ENCODE measurements around the gene RAD21L1.
"Not testable (repeated sequence)": the region's sequence is repeated elsewhere in the genome, so short reads cannot be mapped to it uniquely, and the experiment has no call there.

Gene RAD21L1

DNA sequence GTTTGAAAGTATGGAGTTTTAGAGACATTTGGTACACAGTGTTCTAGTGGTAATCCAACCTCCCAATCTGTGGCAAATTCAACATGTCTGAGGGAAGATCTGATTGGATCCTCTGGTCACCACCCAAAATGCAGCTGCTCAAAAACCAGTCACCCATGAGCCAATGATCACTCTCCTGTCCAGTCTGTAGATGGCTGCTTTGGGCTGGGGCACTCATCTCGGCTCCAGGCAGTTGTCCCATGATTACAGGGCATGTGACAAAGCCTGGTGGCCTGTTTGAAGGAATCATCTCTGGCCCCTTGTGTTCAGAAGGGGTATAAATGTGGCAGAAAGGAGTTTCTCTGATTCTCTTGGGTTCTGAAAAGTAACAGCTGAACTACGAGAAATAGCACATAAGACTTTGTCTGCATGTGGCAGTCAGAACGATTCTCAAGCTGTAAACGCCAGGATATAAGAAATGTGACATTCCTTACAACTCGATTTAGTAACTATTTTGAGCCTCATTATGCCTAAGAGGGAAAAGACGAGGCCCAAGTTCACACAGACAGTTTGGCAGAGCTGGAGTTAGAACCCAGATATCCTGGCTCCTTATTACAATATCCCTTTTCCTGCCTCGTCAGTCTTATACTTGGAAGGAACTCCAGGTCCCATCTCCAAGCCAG lies 26.5 kb upstream of the RAD21L1 start:
- DNase-seq (ENCODE audit: low read depth in 3 of 3) = no peak

DNA sequence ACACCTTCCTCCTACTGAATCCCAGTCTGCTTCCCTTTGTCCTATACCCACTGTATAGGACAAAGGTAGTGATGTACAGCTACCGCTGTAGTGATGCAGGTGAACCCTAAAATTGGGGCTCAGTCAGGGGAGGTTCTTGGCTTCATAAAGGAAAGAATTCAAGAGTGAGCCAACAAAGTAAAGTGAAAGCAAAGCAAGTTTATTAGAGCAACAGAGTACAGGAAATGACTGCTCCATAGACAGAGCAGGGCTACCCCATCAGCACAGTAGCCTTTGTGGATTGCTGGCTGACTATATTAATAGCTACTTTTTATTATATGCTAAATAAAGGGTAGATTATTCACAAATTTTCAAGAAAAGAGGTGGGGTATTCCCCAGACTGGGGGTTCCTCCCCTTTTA lies 25.9 kb upstream of the RAD21L1 start:
- DNase-seq (ENCODE audit: low read depth in 3 of 3) = no peak

DNA sequence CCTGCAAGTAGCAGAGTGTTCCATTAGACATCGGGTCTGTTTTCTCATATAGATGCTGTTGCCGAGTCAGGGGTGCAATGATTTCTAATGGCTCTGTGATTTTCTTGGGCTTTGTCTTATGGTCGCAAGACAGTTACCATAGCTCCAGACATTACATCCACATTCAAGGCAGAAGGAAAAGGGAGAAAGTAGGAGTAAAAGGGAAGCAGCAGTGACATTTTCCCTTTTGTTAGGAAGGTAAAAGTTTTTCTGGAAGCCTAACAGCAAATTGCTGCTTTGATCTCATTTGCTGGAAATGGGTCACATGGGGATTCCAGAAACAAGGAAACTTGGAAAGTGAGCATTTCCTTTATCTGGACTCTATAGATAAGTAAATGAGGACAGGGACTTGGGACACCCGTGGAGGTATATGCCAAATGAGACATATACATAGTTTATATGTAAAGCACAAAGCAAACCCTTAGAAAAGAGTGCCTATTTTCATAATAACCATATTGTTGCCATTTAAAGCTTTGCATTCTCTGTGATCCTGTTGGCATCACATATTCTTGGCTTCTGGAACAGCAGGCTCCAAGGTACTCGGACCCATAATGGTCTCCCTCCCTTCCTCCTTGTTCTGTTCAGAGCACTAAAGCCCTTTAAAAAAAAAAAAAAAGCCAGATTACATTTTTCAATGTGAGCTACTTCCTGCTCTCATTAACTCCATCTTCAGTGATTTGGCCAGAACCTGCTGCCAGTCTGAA lies 22.9 kb upstream of the RAD21L1 start, which contains the start of gene C20orf202:
TSS of gene C20orf202 (plus strand) at position 693 of the 743 bp plus-strand sequence. CDS start 132 bp downstream, outside the sequence.
- no peak for DNase-seq (ENCODE audit: low read depth in 3 of 3)

DNA sequence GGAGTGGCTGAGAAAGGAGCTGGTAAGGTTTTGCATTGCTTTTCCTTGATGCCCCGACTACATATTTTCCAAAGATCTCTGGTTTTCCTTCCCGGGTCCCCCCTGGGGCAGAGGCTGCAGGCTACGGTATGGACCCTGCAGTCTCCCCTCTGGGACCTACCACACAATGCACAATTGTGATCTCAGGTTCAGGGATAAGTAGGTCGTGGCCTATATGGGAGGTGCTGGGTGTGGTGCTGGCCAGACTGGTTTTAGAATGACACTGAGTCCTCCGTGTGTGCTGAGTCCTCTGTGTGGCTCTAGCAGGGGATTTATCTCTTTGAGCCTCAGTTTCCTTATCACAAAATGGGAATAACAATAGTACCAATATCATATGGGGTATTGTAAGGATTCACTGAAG lies 22.2 kb upstream of the RAD21L1 start:
- DNase-seq (ENCODE audit: low read depth in 3 of 3) = no peak

DNA sequence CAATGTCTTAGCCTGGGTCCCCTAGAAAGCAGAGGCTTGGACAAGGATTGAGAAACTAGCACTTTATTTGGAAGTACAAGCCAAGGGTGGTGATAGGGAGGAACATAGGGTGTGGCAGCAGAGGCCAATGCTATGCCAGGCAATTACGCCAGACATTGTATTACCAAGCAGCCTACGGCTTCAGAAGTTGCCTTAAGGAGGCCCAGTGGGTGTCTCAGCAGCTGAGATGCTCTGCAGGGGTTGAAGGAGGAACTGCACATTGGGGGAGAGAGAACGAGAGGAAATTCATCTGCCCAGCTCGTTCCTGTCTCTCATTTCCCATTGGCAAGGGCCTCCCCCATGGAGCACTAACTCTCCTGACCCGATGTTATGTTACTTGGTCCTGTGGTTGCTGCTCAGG lies 21.7 kb upstream of the RAD21L1 start:
- no peak for DNase-seq (ENCODE audit: low read depth in 3 of 3)

DNA sequence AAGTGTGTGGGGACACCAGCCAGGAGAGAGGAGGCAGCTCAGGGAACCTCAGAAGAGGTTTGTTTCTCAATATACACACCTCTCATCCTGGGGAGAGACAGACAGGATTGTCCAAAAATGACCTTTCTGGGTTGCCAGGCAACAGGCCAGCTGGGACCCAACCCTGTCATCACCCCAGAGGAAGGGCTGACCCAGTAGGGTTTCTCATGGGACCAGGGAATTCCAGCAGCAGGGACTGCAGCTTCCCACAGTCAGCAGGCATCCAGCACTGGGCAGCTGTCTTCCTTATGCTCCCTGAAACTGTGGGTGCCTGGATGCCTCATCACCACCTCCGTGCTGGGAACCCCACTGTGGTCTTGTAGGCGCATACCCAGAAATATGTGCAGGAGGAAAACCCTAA lies 21.3 kb upstream of the RAD21L1 start:
- no peak for DNase-seq (ENCODE audit: low read depth in 3 of 3)

DNA sequence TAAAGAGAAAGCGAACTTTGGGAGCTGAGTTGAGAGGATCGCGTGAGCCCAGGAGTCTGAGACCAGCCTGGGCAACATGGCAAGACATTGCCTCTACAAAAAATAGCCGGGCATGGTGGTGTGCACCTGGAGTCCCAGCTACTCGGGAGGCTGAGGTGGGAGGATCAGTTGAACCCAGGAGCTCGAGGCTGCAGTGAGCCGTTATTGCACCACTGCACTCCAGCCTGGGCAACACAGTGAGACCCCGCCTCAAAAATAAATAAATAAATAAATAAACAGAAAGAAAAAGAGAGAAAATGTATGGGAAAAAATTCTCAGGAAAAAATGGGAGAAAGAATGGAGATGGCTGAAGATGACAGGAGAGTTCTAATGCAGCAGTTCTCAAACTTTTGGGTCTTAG lies 20.0 kb upstream of the RAD21L1 start:
- DNase-seq (ENCODE audit: low read depth in 3 of 3) = no peak

DNA sequence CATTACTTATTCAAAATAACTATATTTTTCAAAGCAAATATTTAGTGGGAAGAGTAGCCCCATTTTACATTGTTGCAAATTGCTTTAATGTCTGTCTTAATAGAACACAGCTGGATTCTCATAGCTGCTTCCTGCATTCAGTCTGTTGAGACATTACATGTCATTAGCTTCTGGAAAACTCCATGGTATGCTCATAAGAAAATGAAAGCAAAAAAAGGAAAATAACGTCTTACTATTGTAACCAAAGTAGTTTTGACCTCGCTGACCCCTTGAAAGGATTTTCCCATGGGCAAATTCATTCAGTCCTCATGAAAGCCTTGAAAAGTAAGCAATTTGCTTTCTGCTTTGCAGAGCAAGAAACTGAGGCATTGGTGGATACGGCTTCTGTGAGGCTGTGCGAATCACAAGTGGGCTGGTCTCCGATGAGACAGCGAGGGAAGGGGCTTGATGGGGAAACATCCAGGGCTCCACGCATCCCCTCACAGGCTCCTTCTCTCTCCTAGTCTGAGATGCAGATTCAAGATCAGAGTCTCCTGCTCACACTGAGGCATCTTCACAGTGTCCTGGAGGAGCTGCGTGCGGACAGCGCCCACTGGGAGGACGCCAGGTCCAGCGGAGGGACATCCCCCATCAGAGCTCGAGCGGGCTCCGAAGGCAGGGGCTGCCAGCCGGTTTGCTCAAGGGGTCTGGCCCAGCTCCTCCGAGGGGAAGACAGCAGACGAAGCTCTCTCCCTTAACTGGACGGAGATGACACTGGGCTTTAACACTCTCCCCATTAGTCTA lies 19.3 kb upstream of the RAD21L1 start:
- no peak for DNase-seq (ENCODE audit: low read depth in 3 of 3)

DNA sequence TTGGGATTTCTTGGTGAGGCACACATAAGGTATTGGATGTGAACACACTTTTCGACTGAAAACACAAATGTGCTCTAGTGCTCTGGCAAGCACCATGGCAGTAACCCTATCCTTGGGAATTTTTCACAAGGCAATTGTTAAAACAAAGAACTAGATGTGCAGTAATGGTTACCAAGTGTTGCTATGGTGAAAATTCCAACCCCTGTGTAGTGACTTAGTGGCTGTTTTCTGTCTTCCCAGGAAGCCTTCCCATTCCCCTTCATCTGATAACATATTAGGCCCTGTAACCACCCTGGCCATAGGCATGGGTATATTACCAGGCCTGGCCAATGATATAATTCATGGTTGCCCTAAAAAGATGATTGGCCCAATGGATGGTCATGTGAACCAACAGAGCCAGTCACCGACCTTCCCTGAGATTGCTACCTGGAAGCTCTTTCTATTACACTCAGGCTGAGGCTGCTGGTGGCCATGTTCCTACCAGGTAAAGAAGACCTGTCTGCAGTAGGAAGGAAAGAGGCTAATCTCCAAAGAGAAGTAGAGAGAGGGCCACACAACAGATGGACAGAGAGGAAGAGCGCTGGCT lies 18.5 kb upstream of the RAD21L1 start:
- no peak for DNase-seq (ENCODE audit: low read depth in 3 of 3)

DNA sequence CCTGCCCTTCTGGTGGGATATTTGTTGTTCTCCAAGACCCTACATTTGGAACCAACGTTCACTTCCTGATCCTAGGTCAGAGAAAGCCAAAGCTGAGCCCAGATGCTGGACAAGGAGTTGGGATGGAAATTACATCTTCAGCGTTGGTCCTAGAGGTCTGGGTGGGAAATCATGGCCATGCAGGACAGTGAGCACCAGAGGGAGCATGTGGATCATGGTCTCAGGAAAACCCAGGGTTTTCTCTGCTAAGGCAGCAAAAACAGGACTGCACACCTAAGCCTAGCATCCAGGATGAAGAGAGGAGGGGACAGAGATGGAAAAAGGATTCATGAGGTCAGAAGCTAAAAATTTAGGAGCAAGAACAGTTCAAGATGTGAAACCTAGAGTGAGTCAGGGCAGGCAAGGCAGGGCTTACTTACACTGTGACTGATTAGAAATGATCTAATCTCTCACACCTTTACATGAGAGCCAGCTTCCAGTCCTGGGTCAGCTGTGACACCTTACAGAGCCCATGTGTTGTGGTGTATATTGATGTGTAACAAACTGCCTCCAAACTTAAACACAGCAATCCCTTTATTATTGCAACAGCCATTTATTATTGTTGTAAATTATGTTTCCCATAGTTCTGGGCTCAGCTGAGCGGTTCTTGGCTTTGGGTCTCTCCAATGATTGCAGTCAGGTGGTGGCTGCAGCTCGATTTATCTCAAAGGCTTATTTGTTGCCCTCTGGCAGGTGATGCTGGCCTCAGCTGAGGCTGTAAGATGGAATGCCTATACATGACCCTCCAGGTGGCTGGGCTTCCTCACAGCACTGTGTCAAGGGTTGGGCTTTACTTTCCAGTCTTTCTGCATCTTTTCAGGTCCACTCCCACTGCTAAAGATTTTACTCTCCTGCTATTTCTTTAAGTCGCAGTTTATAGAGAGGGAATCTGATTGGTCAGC lies 16.1 kb upstream of the RAD21L1 start:
- DNase-seq (ENCODE audit: low read depth in 3 of 3) = no peak

DNA sequence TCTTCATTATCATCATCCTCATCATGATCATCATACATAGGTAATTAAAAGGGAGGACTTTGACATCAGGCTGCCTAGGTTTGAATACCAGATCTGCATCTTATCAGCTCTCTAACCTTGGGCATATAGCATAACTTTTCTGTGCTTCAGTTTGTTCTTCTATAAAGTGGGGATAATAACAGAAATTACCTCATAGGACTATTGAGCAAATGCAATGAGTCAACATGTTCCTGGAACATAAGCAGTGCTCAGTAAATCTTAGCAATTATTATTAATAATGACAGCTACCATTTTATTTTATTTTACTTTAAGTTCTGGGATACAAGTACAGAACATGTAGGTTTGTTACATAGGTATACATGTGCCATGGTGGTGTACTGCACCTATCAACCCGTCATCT lies 15.3 kb upstream of the RAD21L1 start:
- no peak for DNase-seq (ENCODE audit: low read depth in 3 of 3)

DNA sequence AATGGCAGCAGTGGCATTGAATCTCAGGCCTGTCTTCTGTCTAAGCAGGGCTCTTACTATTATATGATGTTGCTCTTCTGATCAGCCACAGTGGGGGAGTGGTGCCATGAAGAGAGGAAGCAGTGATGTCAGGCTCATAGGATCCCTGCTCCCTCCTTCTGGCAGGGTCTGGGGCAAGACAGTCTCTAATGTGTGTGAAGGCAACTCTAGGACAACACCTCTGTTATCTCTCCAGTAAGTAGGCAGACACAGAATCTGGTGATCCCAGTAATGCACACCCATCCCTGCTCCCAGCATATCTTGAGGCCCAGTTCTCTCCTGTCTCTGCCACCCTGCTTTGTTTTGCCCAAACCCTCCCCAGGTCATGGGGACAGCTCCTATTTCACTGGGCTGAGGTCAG lies 13.8 kb upstream of the RAD21L1 start:
- DNase-seq (ENCODE audit: low read depth in 3 of 3) = no peak

DNA sequence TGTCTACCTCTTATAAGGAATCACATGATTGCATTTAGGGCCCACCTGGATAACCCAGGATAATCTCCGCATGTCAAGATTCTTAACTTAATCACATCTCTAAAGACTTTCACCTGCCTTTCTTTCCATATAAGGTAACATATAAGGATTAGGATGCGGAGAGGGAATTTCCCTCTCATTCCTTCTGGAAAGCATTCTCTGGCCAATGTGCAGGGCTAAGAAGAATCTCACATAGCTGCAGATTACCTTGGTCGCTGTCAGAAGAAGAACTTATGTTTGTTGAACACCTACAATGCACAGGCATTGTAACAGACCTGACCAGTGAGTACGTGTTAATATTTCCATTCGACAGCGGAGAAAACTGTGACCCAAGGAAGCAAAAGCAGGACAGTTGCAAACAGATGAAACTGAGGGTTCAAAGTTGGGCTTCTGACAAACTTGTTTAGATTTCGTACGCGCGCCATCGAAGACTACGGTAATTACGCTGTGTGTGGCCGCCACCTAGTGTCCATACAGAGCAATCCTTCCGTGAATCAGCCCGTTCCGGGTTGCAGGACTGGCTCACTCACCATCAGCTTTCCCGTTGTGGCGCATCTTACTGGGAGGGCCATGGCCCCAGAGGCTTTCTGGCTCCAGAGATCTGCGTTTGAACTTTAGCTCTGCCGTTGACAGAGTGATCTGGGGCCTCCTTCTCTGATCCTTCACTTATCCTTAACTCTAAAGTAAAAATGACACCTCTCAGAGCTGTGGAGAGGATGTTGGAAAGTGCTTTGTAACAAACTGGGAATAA lies 13.0 kb upstream of the RAD21L1 start:
- DNase-seq (ENCODE audit: low read depth in 3 of 3) = peak; percentile 51 to 62 (median 56)

DNA sequence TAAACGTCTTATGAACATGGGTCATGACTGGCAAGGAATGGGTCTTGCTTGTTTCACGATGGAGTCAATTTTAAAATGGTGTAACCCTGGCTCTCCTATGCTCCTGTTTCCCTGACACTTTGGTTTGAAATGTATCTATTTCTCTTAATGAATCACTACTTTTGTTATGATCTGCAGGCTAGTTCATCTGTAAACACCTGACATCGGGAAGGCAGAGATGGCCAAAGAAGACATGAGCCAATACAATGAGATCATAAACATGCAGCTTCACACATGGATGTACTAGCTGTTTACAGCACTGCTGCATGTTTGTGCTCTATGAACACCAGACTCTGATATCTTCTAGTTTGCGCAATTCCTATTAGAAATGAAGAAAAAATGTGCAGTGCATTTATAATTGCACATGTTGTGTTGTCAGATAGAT lies 11.0 kb upstream of the RAD21L1 start:
- no peak for DNase-seq (ENCODE audit: low read depth in 3 of 3)

DNA sequence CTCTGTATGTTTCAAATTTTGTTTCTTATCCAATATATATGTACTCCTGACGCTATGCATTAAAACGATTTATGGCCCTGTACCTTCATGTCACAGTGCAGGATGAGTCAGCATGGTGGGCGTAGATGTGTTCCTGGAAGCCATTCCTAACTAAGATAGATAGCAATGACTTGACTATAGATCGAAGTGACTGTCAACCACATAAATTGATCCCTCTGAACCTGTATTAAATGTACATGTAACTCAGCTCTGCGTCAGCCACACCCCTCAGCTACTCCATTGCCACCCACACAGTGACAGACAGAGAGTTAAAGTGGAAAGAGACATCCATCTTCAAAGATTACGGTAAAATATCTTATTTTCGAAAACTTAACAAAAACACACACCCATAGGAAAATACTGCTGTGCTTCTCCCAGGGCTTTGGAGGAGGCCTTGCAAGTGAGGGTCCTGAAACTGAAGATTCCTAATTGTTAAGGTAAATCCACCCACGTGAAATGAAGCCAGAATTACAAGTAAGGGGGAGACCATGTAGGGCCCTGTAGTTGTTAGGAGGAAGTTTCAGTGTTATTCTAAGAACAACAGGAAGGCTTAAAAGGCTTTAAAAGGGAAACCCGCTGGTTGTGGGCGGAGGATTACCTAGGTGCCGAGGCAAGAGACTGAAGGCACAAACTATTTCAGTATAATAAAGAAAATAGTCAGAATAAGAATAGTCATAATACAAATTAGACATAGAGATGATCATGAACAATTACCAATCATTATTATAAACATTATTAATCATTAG lies 10.3 kb upstream of the RAD21L1 start:
- DNase-seq (ENCODE audit: low read depth in 3 of 3) = peak; percentile 52 to 73 (median 71)

DNA sequence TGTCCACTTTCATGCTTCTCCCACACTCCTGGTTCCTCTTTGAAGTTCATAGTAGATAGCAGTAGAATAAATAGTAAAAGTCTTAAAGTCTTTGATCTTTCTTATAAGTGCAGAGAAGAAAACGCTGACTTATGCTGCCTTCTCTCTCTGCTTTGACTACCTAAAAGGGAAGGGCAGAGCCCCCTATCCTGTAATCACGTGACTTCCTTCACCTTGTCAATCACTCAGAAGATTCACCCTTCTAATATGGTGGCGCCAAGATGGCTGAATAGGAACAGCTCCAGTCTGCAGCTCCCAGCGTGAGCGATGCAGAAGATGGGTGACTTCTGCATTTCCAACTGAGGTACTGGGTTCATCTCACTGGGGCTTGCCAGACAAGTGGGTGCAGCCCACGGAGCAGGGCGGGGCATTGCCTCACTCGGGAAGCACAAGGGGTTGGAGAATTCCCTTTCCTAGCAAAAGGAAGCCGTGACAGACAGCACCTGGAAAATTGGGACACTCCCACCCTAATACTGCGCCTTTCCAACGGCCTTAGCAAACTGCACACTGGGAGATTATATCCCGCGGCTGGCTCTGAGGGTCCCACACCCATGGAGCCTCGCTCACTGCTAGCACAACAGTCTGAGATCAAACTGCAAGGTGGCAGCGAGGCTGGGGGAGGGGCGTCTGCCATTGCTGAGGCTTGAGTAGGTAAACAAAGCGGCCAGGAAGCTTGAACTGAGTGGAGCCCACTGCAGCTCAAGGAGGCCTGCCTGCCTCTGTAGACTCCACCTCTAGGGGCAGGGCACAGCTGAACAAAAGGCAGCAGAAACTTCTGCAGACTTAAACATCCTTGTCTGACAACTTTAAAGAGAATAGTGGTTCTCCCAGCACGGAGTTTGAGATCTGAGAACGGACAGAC lies 9.1 kb upstream of the RAD21L1 start:
- not testable (repeated sequence) for DNase-seq (ENCODE audit: low read depth in 3 of 3)

DNA sequence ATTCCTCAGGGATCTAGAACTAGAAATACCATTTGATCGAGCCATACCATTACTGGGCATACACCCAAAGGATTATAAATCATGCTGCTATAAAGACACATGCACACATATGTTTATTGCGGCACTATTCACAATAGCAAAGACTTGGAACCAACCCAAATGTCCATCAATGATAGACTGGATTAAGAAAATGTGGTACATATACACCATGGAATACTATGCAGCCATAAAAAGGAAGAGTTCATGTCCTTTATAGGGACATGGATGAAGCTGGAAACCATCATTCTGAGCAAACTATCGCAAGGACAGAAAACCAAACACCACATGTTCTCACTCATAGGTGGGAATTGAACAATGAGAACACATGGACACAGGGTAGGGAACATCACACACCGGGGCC lies 3.1 kb upstream of the RAD21L1 start:
- DNase-seq (ENCODE audit: low read depth in 3 of 3) = not testable (repeated sequence)

DNA sequence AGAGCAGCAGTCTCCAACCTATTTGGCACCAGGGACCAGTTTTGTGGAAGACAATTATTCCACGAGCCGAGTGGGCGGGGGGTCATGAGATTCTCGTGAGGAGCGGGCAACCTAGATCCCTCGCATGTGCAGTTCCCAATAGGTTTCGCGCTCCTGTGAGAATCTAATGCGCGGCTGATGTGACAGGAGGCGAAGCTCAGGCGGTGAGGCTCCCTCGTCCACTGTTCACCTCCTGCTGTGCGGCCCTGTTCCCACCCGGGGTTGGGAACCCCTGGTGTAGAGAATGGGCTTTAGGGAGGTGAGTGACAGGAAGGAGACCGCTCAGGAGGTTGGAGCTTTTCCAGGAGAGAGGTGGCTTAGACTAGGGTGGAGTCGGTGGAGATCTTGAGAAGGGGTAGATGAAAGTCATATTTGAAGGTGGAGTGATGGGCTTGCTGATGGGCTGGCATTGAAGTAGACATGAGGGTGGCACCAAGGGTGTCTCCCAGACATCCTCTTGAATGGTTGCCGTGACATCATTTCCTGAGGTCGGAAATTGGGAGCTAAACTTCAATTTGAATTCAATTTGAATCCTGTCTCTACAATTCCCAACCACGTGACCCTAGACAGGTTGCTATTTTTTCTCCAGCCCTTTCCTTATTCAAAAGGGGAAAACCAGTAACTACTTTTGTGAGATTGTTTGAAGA lies 1.5 kb upstream of the RAD21L1 start:
- DNase-seq (ENCODE audit: low read depth in 3 of 3) = no peak

Measured in stimulated activated CD4-positive, alpha-beta T cell treated with anti-CD3 and anti-CD28 coated beads, TNF-alpha, amount 100 ng/mL, for 48 hours (primary cell).